B cell (primary cell): ENCODE measurements around the gene LPAR5. TPM values are rescaled to one million over a fixed set of nuclear protein-coding genes. Genes with fewer than 3 reads are reported as not detected.

Source experiments
- ATAC-seq: fragments of 200-7000 bp; cut with Tn5 transposase; one replicate; pipeline ENCODE4 v1.10.0; 2021; ENCODE audit warnings: low read depth, mild to moderate bottlenecking, moderate number of reproducible peaks, moderate library complexity
- CTCF ChIA-PET: fragments of 350-600 bp; sonication (Branson Sonifier 250); formaldehyde crosslinking; loops from one replicate; lab custom pipeline; 2021; ENCODE audit warnings: antibody characterized with exemption, inconsistent platforms; lab: Charles Lee
- POLR2A ChIA-PET: fragments of 350-600 bp; sonication (Branson Sonifier 250); formaldehyde crosslinking; loops from one replicate; lab custom pipeline; 2021; ENCODE audit warnings: antibody characterized with exemption; lab: Charles Lee
- DNase-seq: peaks from one replicate; pipeline ENCODE4 v3.0.0; 2013
- H2AFZ ChIP-seq: 2 replicates; pipeline ENCODE4 v1.6.1; 2012; ENCODE audit warnings: mild to moderate bottlenecking, low read depth, low read length; ENCODE audit not compliant: insufficient read depth, poor library complexity, severe bottlenecking
- H3K27ac ChIP-seq, 2 donors: 1 replicate in 1 of 2; 2 replicates in 1 of 2; pipeline ENCODE4 v1.5.1; 2012 to 2013; ENCODE audit warnings: low read length in 2 of 2, mild to moderate bottlenecking in 2 of 2, moderate library complexity in 1 of 2
- H3K27me3 ChIP-seq, 4 experiments: fragments of 200-600 bp in 1 of 4; sonication (generic) in 1 of 4; replicated peaks in 1 of 4; 1 replicate in 2 of 4; 2 replicates in 2 of 4; pipeline versions ENCODE4 v1.6.1 to v1.7.0; 2013 to 2016; ENCODE audit warnings: low read length in 3 of 4, mild to moderate bottlenecking in 2 of 4, mixed read lengths in 1 of 4, moderate library complexity in 1 of 4; ENCODE audit not compliant: insufficient read depth in 4 of 4, control insufficient read depth in 3 of 4; ENCODE audit errors: control extremely low read depth in 1 of 4
- H3K36me3 ChIP-seq, 2 experiments: replicated peaks in 1 of 2; 1 replicate in 1 of 2; 2 replicates in 1 of 2; pipeline versions ENCODE4 v1.6.1 to v1.7.1; 2013; ENCODE audit warnings: low read length in 1 of 2; ENCODE audit not compliant: insufficient read depth in 2 of 2, control insufficient read depth in 1 of 2; ENCODE audit errors: control extremely low read depth in 1 of 2, extremely low read depth in 1 of 2
- H3K4me1 ChIP-seq, 2 donors: fragments of 200-600 bp in 1 of 2; sonication (generic) in 1 of 2; 1 replicate in 1 of 2; 2 replicates in 1 of 2; pipeline versions ENCODE4 v1.5.1 to v1.6.1; 2013 to 2017; ENCODE audit warnings: low read length in 2 of 2; ENCODE audit not compliant: control insufficient read depth in 2 of 2, insufficient read depth in 2 of 2
- H3K4me2 ChIP-seq: replicated peaks from 2 replicates; pipeline ENCODE3; 2012; ENCODE audit warnings: mild to moderate bottlenecking, low read depth, low read length; ENCODE audit not compliant: poor library complexity, severe bottlenecking
- H3K4me3 ChIP-seq, 5 experiments: fragments of 200-600 bp in 1 of 5; sonication (generic) in 1 of 5; 1 replicate in 3 of 5; 2 replicates in 2 of 5; pipeline versions ENCODE4 v1.5.1 to v1.7.0; 2011 to 2016; ENCODE audit warnings: low read length in 4 of 5, mild to moderate bottlenecking in 4 of 5, low read depth in 2 of 5, control low read depth in 1 of 5, moderate library complexity in 1 of 5; ENCODE audit not compliant: insufficient read depth in 1 of 5; ENCODE audit errors: control extremely low read depth in 1 of 5, extremely low read depth in 1 of 5
- H3K79me2 ChIP-seq: fragments of 200-600 bp; sonication (generic); one replicate; pipeline ENCODE4 v1.6.0; 2016; ENCODE audit warnings: low read length; ENCODE audit not compliant: control insufficient read depth, insufficient read depth
- H3K9ac ChIP-seq: fragments of 200-600 bp; sonication (generic); 2 replicates; pipeline ENCODE4 v1.6.1; 2017; ENCODE audit warnings: mild to moderate bottlenecking, low read length, moderate library complexity
- H3K9me3 ChIP-seq, 3 donors: one replicate each; pipeline versions ENCODE4 v1.6.1 to v1.7.1; 2013; ENCODE audit warnings: low read length in 2 of 3; ENCODE audit not compliant: control insufficient read depth in 2 of 3, insufficient read depth in 1 of 3; ENCODE audit errors: control extremely low read depth in 1 of 3
- H4K20me1 ChIP-seq: 2 replicates; pipeline ENCODE4 v1.6.0; 2012; ENCODE audit warnings: mild to moderate bottlenecking, low read length; ENCODE audit not compliant: insufficient read depth, control insufficient read depth, poor library complexity, severe bottlenecking
- H3K27ac Mint-ChIP-seq: one replicate; pipeline ENCODE4 v1.8.0; 2021; ENCODE audit warnings: mixed read lengths
- H3K27me3 Mint-ChIP-seq: one replicate; pipeline ENCODE4 v1.8.0; 2021; ENCODE audit warnings: mixed read lengths
- H3K4me1 Mint-ChIP-seq: one replicate; pipeline ENCODE4 v1.8.0; 2021; ENCODE audit warnings: mixed read lengths
- H3K4me3 Mint-ChIP-seq: one replicate; pipeline ENCODE4 v1.8.0; 2021; ENCODE audit warnings: mixed read lengths
- H3K9me3 Mint-ChIP-seq: one replicate; pipeline ENCODE4 v1.8.0; 2022; ENCODE audit warnings: mixed read lengths; ENCODE audit not compliant: insufficient read depth
- CTCF ChIP-seq: fragments of 200-600 bp; IDR thresholded peaks from one replicate; pipeline ENCODE4 v1.8.0; 2022; ENCODE audit warnings: antibody characterized with exemption, mild to moderate bottlenecking
- EZH2 ChIP-seq: IDR thresholded peaks from 2 replicates; pipeline ENCODE4 v1.6.1; 2012; ENCODE audit warnings: borderline replicate concordance, low read depth, mild to moderate bottlenecking, moderate library complexity, low read length; ENCODE audit not compliant: insufficient read depth, poor library complexity, severe bottlenecking
- WGBS: methylation state at CpG from one replicate; pipeline ENCODE4 v1.1.5; 2013; ENCODE audit warnings: missing lambda C conversion rate; ENCODE audit not compliant: insufficient coverage; 5-methylcytosine and 5-hydroxymethylcytosine counted together
- intact Hi-C: fragments of 100-400 bp; cut with micrococcal nuclease; formaldehyde crosslinking; loops from one replicate; pipeline ENCODE4 v1.10.0; 2022
- polyA plus RNA-seq: library from polyadenylated mRNA; depleted of rRNA; stranded (reverse); fragments of >200 nt; gene quantifications from 2 replicates; pipeline ENCODE4 v1.2.3, GENCODE V29; 2012
- total RNA-seq, 2 donors: library from RNA; stranded (reverse); fragments of 120-200 nt in 1 of 2; gene quantifications; 1 replicate in 1 of 2; 2 replicates in 1 of 2; pipeline versions ENCODE4 v1.2.3 to v1.2.4, GENCODE V29; 2013 to 2022

LPAR5 gene
- total and polyA plus RNA-seq, 2 donors (not counting 1 experiment from before 2014, with no cell fraction given): 29.0 to 59.6 TPM

DNA sequence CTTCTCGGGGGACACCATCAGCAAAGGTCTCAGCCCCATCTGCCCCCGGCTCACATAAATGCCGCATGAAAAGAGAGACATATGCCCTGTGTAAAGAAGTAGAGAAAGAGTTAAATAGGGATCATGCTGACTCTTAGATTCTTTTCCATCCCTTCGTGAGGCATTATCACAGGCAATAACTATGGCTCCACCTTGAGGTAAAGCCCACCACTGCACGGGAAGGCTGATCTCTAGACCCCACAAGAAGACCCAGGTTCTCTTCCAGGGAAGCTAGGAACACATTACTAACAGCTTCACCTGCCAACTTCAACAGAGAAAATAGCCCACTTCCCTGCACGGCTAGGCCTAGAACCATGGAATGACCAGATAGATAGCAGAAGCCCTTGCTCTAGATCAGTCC is 53.6 kb downstream of the LPAR5 start:
- CTCF ChIA-PET: interaction anchor here (1.0 to 1.6 kb wide), 3 partner anchors 12 to 28 kb away, joined by 3 to 5 read pairs (median 3); no protein-coding TSS in a partner anchor
- intact Hi-C loops: no loop called here

DNA sequence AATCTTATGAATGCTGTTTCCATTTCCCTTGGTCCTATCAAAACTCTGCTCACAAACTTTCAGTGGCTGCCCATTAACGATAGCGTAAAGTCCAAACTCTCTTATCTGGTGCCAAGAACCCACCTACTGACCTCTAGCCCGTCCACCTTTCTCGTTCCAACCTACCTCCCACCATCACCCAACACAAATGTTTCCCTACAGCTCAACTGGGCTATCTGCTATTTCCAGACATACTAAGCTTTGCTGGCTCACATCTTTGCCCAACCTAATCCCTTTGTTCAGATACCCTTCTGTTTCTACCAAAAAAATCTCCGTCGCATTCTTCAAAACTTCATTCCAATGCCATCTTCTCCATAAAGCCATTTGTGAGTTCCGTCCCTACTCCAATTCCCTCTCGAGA is 60.1 kb downstream of the LPAR5 start:
- WGBS: 99% methylated on average over 8 of the region's 8 CpGs
- no peak overlapping the region for H3K9ac ChIP-seq
- H3K9me3 ChIP-seq: no peaks in the 10 kb centered on the region
- intact Hi-C loops: no loop called here
- no peaks in the 10 kb centered on the region for H3K27me3 ChIP-seq
- peaks cover 10 to 77% of the 10 kb centered on the region in 2 experiments for H3K36me3 ChIP-seq
- ATAC-seq (no peak), DNase-seq (no peak)
- no peak overlapping the region for H3K4me3 ChIP-seq
- peaks cover 5% of the 10 kb centered on the region for H4K20me1 ChIP-seq
- Mint-ChIP-seq H3K27ac (no peak overlapping the region), H3K9me3 (no peaks in the 10 kb centered on the region), H3K27me3 (no peaks in the 10 kb centered on the region), H3K4me3 (no peak overlapping the region), H3K4me1 (no peaks in the 10 kb centered on the region)
- no peak overlapping the region for H3K4me2 ChIP-seq
- no peaks in the 10 kb centered on the region for H3K79me2 ChIP-seq
- CTCF ChIA-PET: no interaction called here
- H3K4me1 ChIP-seq: no peaks in the 10 kb centered on the region
- TF ChIP-seq CTCF: no peak
- no peak for TF ChIP-seq EZH2
- POLR2A ChIA-PET: interaction anchor here (0.7 kb wide), 2 partner anchors 9 to 92 kb away, joined by 3 to 4 read pairs; no protein-coding TSS in a partner anchor
- no peak overlapping the region for H2AFZ ChIP-seq
- no peak overlapping the region for H3K27ac ChIP-seq

More for the DNA sequence above, 53.6 kb downstream of the LPAR5 start:
- Mint-ChIP-seq H3K27ac (no peak overlapping the region), H3K27me3 (no peaks in the 10 kb centered on the region), H3K4me3 (no peak overlapping the region), H3K9me3 (no peaks in the 10 kb centered on the region), H3K4me1 (no peaks in the 10 kb centered on the region)
- Histone ChIP-seq H4K20me1 (peaks cover 25% of the 10 kb centered on the region), H3K79me2 (peaks cover 12% of the 10 kb centered on the region), H3K27me3 (no peaks in the 10 kb centered on the region), H3K4me1 (no peaks in the 10 kb centered on the region), H3K27ac (no peak overlapping the region), H3K4me2 (no peak overlapping the region), H3K9ac (no peak overlapping the region), H3K9me3 (no peaks in the 10 kb centered on the region), H3K4me3 (no peak overlapping the region), H3K36me3 (peaks cover 6 to 88% of the 10 kb centered on the region in 2 experiments), H2AFZ (no peak overlapping the region)
- 92% methylated on average over 2 of the region's 6 CpGs for WGBS
- no peak for DNase-seq
- TF ChIP-seq CTCF (peak; percentile 17), EZH2 (no peak)
- POLR2A ChIA-PET: no interaction called here
- ATAC-seq: no peak
